ENCODE results near the gene FA2H.
"Not testable (repeated sequence)": the region's sequence is repeated elsewhere in the genome, so short reads cannot be mapped to it uniquely, and the experiment has no call there.

Gene FA2H

DNA sequence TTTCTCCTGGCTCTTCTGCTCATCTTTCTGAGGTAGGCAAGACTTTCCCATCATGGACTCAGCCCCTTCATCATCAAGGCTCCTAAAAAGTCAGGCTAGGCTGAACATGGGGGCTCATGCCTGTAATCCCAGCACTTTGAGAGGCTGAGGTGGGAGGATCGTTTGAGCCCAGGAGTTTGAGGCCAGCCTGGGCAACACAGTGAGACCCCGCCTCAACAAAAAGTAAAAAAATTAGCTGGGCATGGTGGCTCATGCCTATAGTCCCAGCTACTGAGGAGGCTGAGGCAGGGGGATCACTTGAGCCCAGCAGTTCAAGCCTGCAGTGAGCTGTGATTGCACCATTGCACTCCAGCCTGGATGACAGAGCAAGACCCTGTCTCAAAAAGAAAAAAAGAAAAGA, 52.5 kb downstream of the FA2H start:
- not testable (repeated sequence) for DNase-seq (ENCODE audit: low spot score)

DNA sequence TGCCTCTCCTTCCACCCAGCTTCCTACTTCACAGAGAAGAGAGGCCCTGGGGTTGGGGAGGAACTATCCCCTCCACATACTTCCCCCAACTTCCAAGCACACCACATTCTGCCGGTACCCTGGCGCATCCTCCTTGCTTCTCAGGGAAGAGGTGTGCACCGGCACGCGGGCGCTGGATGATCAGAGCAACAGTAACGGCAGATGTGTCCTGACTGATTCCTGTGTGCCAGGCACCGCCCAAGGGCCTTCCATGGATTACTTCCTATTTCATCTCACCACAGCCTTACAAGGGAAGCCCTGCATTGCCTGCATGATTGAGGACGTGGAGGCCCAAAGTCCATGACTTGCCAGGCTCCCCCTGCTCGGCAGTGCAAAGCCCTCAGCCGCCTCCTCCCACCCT, 52.9 kb downstream of the FA2H start:
- DNase-seq (ENCODE audit: low spot score): no peak

DNA sequence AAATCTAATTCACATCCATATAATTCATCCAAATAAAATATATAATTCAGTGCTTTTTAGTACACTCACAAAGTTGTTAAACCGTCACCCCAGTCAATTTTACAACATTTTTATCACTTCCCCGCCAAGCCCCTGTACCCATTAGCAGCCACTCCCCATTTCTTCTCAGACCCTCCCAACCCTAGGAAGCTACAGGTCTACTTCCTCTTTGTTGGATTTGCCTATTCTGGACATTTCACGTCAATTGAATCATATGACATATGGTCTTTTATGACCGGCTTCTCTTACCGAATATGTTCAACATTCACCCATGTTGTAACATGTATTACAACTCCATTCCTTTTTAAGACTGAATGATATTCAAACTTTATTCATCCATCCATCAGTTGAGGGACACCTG, 54.0 kb downstream of the FA2H start:
- DNase-seq (ENCODE audit: low spot score): no peak

DNA sequence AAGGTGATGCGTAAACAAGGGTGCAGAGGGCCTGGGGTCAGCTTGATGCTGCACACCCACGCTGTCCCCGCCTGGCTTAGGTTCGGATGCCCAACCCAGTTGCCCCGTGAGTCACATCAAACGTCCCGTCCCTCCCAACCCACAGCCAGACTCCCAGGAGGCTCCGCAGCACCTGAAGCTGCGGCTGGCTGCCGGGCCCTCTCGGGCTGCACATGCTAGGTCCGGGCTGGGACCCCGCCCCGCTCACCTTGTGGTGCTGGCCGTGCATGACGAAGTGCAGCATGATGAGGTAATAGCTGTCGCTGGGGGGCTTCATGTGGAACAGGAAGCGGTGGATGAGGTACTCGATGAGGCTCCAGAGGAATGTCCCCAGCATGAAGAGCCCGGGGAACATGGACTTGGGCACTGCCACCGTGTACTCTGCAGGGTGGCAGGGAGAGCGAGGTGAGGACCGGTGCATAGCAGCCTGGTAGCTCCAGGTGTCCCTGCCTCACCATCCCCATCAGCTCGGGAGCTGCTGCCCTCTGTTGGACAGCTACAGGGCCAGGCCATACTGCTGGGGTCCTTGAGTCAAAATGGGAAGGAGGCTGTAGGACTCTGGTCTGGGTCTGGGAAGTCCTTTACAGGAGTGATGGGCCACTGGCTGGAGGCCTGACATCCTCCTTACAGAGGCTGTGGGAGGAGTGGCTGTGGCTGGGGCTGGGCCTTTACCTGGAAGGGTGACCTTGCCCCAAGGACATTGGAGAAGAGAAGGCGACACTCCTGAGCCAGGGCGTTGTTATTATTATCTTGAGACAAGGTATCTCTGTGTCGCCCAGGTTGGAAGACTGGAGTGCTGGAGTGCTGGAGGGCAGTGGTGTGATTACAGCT, 55.6 kb downstream of the FA2H start:
- DNase-seq (ENCODE audit: low spot score): no peak

GRCh38 chr16:74718140-74718539, 56.5 kb downstream of the FA2H start:
- no peak for DNase-seq (ENCODE audit: low spot score)

- no peak for DNase-seq (ENCODE audit: low spot score)
Measured at GRCh38 chr16:74717367-74717766, 57.3 kb downstream of the FA2H start.

GRCh38 chr16:74716355-74716754, 58.3 kb downstream of the FA2H start:
- no peak for DNase-seq (ENCODE audit: low spot score)

DNA sequence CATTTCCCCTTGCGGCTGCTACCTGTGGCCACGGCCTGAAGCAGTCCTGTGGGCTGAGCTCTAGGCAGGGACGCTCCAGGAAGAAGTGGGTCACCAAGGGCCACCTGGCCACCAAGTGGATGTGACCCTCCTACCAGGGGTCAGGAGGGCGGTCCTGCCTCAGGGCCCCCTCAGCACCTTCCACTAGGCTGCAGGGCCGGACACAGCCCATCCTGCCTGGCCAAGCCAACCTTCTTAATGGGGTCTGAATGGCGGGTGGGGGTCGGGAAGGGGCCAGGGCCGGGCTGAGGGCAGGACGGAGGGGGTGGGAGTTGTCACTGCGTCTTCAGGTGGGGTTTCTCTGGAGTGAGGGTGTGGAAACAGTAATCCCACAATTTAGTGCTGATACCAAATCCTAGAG, 60.7 kb downstream of the FA2H start:
- no peak for DNase-seq (ENCODE audit: low spot score)

- no peak for DNase-seq (ENCODE audit: low spot score)
Measured at GRCh38 chr16:74713325-74713724, 61.3 kb downstream of the FA2H start.

- no peak for DNase-seq (ENCODE audit: low spot score)
Measured at GRCh38 chr16:74711938-74712337, 62.7 kb downstream of the FA2H start.

- DNase-seq (ENCODE audit: low spot score): no peak
Measured at GRCh38 chr16:74710401-74710800, 64.2 kb downstream of the FA2H start.

- DNase-seq (ENCODE audit: low spot score): peak; percentile 82
Measured at GRCh38 chr16:74709441-74709877, 65.2 kb downstream of the FA2H start.

DNA sequence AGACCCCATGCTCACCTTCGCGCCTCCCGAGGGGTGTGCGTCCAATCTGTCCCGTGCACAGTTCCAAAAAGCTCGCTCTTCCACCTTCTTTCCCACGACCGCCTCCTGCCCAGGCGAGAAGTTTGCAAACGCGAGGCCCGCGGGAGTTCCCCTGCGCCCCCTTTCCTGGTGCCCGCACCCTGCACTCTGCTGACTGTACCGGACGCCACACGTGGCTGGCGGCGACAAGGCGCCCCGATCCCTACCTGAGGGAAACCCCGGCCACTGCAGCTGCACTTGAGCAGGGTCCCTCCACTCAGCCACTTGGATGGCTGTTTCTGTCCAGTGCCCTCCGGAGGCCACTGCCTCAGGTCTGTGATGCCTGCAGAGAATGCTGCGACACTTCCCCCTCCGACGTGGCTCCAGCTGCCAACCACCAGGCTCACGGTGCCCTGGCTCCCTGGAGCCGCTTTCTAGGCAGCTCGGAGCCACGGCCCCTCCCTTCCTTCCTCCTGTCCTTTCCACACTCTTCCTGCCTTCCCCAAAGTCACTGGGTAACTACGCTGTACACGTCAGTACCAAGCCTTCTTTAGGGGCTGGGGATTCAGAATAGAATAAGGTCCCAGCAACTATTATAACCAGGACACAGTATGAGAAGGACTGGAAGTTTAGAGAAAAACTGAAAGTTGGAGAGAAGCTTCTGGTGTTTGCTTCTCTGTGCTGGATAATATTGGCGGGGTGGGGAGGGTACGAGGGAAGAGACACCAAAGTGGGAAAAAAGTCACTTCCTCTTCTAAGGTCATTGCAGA, 74.0 kb downstream of the FA2H start, which contains the start of gene MLKL:
TSS of gene MLKL (minus strand) at position 425 of the 788 bp plus-strand sequence. CDS start 5,105 bp downstream, outside the sequence.
- DNase-seq (ENCODE audit: low spot score): peak; percentile 57

- DNase-seq (ENCODE audit: low spot score): peak; percentile 48
Measured at GRCh38 chr16:74700116-74700437, 74.5 kb downstream of the FA2H start.

DNA sequence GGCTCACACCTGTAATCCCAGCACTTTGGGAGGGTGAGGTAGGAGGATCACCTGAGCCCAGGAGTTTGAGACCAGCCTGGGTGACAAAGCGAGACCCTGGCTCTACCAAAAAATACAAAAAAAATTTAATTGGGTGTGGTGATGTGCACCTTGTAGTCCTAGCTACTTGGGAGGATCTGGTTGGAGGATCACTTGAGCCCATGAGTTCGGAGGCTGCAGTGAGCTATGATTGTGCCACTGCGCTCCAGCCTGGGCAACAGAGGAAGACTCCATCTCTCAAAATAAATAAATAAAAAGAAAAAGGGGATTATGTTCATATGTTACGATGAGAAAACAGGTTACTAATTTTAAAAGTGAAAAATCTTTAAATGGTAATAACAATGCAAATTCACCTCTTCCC, 75.0 kb downstream of the FA2H start:
- DNase-seq (ENCODE audit: low spot score): no peak

GRCh38 chr16:74698222-74698621, 76.4 kb downstream of the FA2H start:
- no peak for DNase-seq (ENCODE audit: low spot score)

DNA sequence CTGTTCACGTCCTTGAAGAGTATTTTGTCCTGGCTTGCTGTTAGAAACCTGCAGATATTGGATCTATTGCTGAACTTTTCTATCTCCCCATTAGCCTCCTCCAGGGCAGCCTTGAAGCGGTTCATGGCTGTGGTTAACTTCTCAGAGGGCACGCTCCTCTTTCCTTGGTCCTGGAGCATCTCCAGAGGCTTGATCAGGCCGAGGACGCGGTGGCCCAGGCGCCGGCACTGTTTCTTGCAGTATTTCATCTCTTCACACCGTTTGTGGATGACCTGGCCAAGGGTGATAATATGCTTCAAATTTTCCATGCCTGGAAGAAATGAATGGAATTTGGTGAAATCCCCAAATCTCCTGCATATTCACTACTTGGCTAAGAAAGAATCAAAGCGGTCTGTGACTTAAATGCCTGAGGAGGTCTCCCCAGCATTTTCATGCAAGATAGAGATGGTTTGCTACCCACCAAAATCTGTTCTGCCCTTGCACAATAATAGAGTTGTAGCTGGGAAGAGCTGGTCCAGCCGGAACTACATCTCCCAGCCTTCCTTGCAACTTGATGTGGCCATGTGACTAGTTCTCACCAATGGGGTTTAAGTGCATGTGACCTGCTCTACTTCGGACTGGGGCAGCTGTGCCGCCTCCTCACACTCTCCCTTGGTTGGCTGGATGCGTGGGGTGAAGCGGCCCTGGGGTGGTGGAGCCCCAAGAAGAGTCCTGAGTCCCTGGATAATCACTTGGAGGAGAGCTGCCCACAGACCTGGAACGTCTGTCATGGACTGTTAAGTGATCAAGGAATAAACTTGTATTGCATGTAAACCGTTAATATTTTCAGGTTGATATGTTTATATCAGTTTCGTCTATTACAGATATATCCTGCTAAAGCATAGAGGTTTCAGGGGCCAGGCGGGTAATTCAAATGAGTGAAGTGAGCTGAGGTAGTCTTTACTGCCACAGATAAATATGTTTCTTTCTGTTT, 78.9 kb downstream of the FA2H start:
- DNase-seq (ENCODE audit: low spot score): peak; percentile 96

- peak; percentile 56 for DNase-seq (ENCODE audit: low spot score)
Measured at GRCh38 chr16:74691093-74691855, 83.3 kb downstream of the FA2H start.

- no peak for DNase-seq (ENCODE audit: low spot score)
Measured at GRCh38 chr16:74682556-74682955, 92.1 kb downstream of the FA2H start.

DNA sequence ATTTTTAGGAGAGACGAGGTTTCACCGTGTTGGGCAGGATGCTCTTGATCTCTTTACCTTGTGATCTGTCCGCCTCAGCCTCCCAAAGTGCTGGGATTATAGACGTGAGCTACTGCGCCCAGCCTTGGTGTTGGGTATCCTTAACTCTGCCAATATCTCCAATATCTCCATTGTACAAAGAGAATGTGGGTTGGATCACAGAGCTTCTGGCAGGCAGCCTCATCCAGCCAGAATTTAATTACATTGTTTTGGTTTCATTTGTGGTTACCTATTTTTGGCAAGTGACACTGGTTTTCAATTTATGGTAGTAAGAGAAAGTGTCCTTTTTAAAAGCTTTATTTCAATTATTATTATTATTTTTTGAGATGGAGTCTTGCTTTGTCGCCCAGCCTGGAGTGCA, 93.9 kb downstream of the FA2H start:
- no peak for DNase-seq (ENCODE audit: low spot score)

DNA sequence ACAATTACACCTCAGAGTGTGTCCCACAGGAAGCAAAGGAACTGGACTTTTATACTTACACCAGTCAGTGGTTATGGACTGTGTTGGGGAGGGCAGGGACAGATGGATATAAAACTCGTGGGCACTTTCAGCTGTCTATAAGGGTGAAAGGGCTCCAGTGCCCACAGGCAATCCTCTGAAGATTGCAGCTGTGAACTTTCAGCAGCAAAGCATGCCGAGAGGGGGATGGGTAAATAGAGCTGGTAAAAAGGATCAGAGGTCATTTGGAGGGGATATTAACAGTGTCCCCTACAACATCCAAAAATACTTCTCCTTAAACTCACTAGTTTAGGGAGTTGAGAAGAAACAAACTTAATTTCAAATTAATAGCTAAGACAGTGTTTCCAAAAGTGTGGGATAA, 94.6 kb downstream of the FA2H start:
- no peak for DNase-seq (ENCODE audit: low spot score)
